IMR-90 (cell line): Measurements from ENCODE around the gene ARRDC3. TPM values are rescaled to one million over a fixed set of nuclear protein-coding genes. Genes with fewer than 3 reads are reported as not detected.
A peak's percentile ranks its signal among the peaks of the same experiment; 100 is the strongest.

ENCODE experiments used
- ATAC-seq: fragments of 200-7000 bp; cut with Tn5 transposase; 2 replicates; pipeline ENCODE4 v1.9.1; 2020; ENCODE audit warnings: low read depth, mild to moderate bottlenecking, moderate library complexity
- BruUV-seq: library from RNA; stranded (reverse); fragments of 400-500 nt; replicated peaks from 2 replicates; lab custom pipeline; 2021; lab: Mats Ljungman, UMichigan
- CTCF ChIA-PET: fragments of 300-600 bp; formaldehyde crosslinking; extraction: SDS; loops from one replicate; lab custom pipeline; 2021; ENCODE audit warnings: antibody characterized with exemption; lab: Yijun Ruan, JAX
- POLR2A ChIA-PET: fragments of 300-600 bp; sonication (Branson Sonifier 250); formaldehyde crosslinking; loops from one replicate; lab custom pipeline; 2022; ENCODE audit warnings: antibody characterized with exemption; ENCODE audit not compliant: unreplicated experiment; lab: Charles Lee
- DNase-seq: peaks from one replicate; pipeline ENCODE4 v3.0.0; 2013
- H2AFZ ChIP-seq: replicated peaks from 2 replicates; pipeline ENCODE3; 2013; ENCODE audit warnings: low read length, mild to moderate bottlenecking; ENCODE audit not compliant: poor library complexity
- H2AK5ac ChIP-seq: 2 replicates; pipeline ENCODE4 v1.6.1; 2013; ENCODE audit warnings: low read depth, low read length, inconsistent platforms
- H2AK9ac ChIP-seq: replicated peaks from 2 replicates; pipeline ENCODE3; 2013; ENCODE audit warnings: mild to moderate bottlenecking, low read depth, low read length, moderate library complexity; ENCODE audit not compliant: poor library complexity
- H2BK120ac ChIP-seq: 2 replicates; pipeline ENCODE4 v1.6.1; 2013; ENCODE audit warnings: low read depth, low read length, inconsistent platforms
- H2BK15ac ChIP-seq: 3 replicates; pipeline ENCODE4 v1.6.1; 2013; ENCODE audit warnings: low read depth, low read length, inconsistent platforms
- H2BK20ac ChIP-seq: 2 replicates; pipeline ENCODE4 v1.6.1; 2013; ENCODE audit warnings: low read depth, mild to moderate bottlenecking, inconsistent platforms, low read length, moderate library complexity
- H2BK5ac ChIP-seq: 2 replicates; pipeline ENCODE4 v1.6.1; 2013; ENCODE audit warnings: mild to moderate bottlenecking, low read depth, low read length, inconsistent platforms; ENCODE audit not compliant: poor library complexity, severe bottlenecking
- H3K14ac ChIP-seq: replicated peaks from 2 replicates; pipeline ENCODE4 v1.6.1; 2013; ENCODE audit warnings: low read depth, low read length, inconsistent platforms
- H3K18ac ChIP-seq: 2 replicates; pipeline ENCODE4 v1.6.1; 2013; ENCODE audit warnings: low read depth, low read length, control low read depth
- H3K23ac ChIP-seq: 2 replicates; pipeline ENCODE4 v1.6.1; 2013; ENCODE audit warnings: low read depth, low read length, inconsistent platforms
- H3K27ac ChIP-seq: 2 replicates; pipeline ENCODE4 v1.5.1; 2013; ENCODE audit warnings: mild to moderate bottlenecking, control low read depth, low read length; ENCODE audit not compliant: insufficient read depth
- H3K27me3 ChIP-seq: 2 replicates; pipeline ENCODE4 v1.6.1; 2013; ENCODE audit warnings: low read length; ENCODE audit not compliant: control insufficient read depth, insufficient read depth
- H3K36me3 ChIP-seq: 2 replicates; pipeline ENCODE4 v1.6.1; 2013; ENCODE audit warnings: low read length, mixed read lengths; ENCODE audit not compliant: control insufficient read depth, insufficient read depth
- H3K4ac ChIP-seq: 2 replicates; pipeline ENCODE4 v1.6.1; 2013; ENCODE audit warnings: low read depth, low read length, inconsistent platforms
- H3K4me1 ChIP-seq: 2 replicates; pipeline ENCODE4 v1.6.1; 2013; ENCODE audit warnings: low read length, mixed read lengths; ENCODE audit not compliant: control insufficient read depth, insufficient read depth
- H3K4me2 ChIP-seq: 2 replicates; pipeline ENCODE4 v1.6.1; 2013; ENCODE audit warnings: low read depth, mild to moderate bottlenecking, control low read depth, low read length, moderate library complexity
- H3K4me3 ChIP-seq: 2 replicates; pipeline ENCODE4 v1.5.1; 2013; ENCODE audit warnings: low read depth, mild to moderate bottlenecking, control low read depth, low read length, moderate library complexity; ENCODE audit not compliant: insufficient read depth
- H3K56ac ChIP-seq: 2 replicates; pipeline ENCODE4 v1.6.1; 2013; ENCODE audit warnings: low read length, inconsistent platforms; ENCODE audit not compliant: insufficient read depth; ENCODE audit errors: extremely low read depth
- H3K79me1 ChIP-seq, 2 experiments: 2 replicates each; pipeline ENCODE4 v1.6.1; 2013; ENCODE audit warnings: low read length in 2 of 2, inconsistent platforms in 1 of 2, low read depth in 1 of 2
- H3K9ac ChIP-seq: 2 replicates; pipeline ENCODE4 v1.6.1; 2013; ENCODE audit warnings: low read depth, low read length, control low read depth
- H3K9me1 ChIP-seq: 2 replicates; pipeline ENCODE4 v1.6.1; 2013; ENCODE audit warnings: low read length, inconsistent platforms; ENCODE audit not compliant: insufficient read depth
- H3K9me3 ChIP-seq: 2 replicates; pipeline ENCODE4 v1.6.1; 2013; ENCODE audit warnings: low read length; ENCODE audit not compliant: control insufficient read depth, insufficient read depth
- H4K20me1 ChIP-seq: 2 replicates; pipeline ENCODE4 v1.6.1; 2013; ENCODE audit warnings: low read length, inconsistent platforms; ENCODE audit not compliant: insufficient read depth
- H4K5ac ChIP-seq: 2 replicates; pipeline ENCODE4 v1.6.1; 2013; ENCODE audit warnings: mild to moderate bottlenecking, low read depth, low read length, control low read depth
- H4K8ac ChIP-seq, 2 experiments: 2 replicates each; pipeline ENCODE4 v1.6.1; 2013; ENCODE audit warnings: low read depth in 2 of 2, low read length in 2 of 2, control low read depth in 1 of 2, inconsistent platforms in 1 of 2
- H4K91ac ChIP-seq: 2 replicates; pipeline ENCODE4 v1.6.1; 2013; ENCODE audit warnings: low read depth, low read length, inconsistent platforms; ENCODE audit not compliant: insufficient read depth
- BHLHE40 ChIP-seq: fragments of 150-350 bp; IDR thresholded peaks from 2 replicates; pipeline ENCODE4 v1.6.1; 2016; ENCODE audit warnings: mild to moderate bottlenecking, low read depth, low read length
- CEBPB ChIP-seq: IDR thresholded peaks from 2 replicates; pipeline ENCODE4 v1.6.1; 2012; ENCODE audit warnings: low read depth, low read length, improper control_type of control experiment
- CHD1 ChIP-seq: IDR thresholded peaks from 2 replicates; pipeline ENCODE4 v1.6.1; 2012; ENCODE audit warnings: low read depth, low read length, improper control_type of control experiment
- FOS ChIP-seq: fragments of 150-350 bp; IDR thresholded peaks from 2 replicates; pipeline ENCODE4 v1.6.1; 2016; ENCODE audit warnings: low read depth, low read length
- MAFK ChIP-seq: IDR thresholded peaks from 2 replicates; pipeline ENCODE4 v1.6.1; 2012; ENCODE audit warnings: low read depth, low read length, improper control_type of control experiment
- MAZ ChIP-seq: IDR thresholded peaks from 2 replicates; pipeline ENCODE4 v1.6.1; 2012; ENCODE audit warnings: low read depth, mild to moderate bottlenecking, low read length, improper control_type of control experiment, moderate library complexity, borderline replicate concordance
- MXI1 ChIP-seq: IDR thresholded peaks from 2 replicates; pipeline ENCODE4 v1.6.1; 2012; ENCODE audit warnings: low read depth, mild to moderate bottlenecking, low read length, moderate library complexity, borderline replicate concordance
- NFE2L2 ChIP-seq: fragments of 150-350 bp; IDR thresholded peaks from 2 replicates; pipeline ENCODE4 v1.6.1; 2016; ENCODE audit warnings: low read depth, mild to moderate bottlenecking, low read length
- POLR2A ChIP-seq: IDR thresholded peaks from 2 replicates; pipeline ENCODE4 v1.6.1; 2012; ENCODE audit warnings: mild to moderate bottlenecking, low read depth, low read length
- RAD21 ChIP-seq: IDR thresholded peaks from 2 replicates; pipeline ENCODE4 v1.6.1; 2012; ENCODE audit warnings: low read length, improper control_type of control experiment
- RCOR1 ChIP-seq: IDR thresholded peaks from 2 replicates; pipeline ENCODE4 v1.6.1; 2012; ENCODE audit warnings: mild to moderate bottlenecking, low read length, improper control_type of control experiment; ENCODE audit not compliant: insufficient replicate concordance
- RFX5 ChIP-seq: IDR thresholded peaks from 2 replicates; pipeline ENCODE4 v1.8.0; 2012; ENCODE audit warnings: low read depth, mild to moderate bottlenecking, low read length, moderate library complexity
- SMC3 ChIP-seq: fragments of 150-350 bp; IDR thresholded peaks from 2 replicates; pipeline ENCODE4 v1.6.1; 2016; ENCODE audit warnings: low read depth, mild to moderate bottlenecking, antibody characterized with exemption, low read length, moderate library complexity
- WGBS, 2 experiments: methylation state at CpG; one replicate each; pipeline versions ENCODE4 v1.1.5 to v1.1.7; 2013; ENCODE audit warnings: missing lambda C conversion rate in 2 of 2; ENCODE audit not compliant: insufficient read length in 1 of 2; ENCODE audit errors: extremely low coverage in 2 of 2; 5-methylcytosine and 5-hydroxymethylcytosine counted together
- dilution Hi-C: fragments of 300-500 bp; cut with HindIII; formaldehyde crosslinking; loops from one replicate; pipeline ENCODE4 v1.14.3; 2018; ENCODE audit warnings: low sequenced_read_pairs; ENCODE audit not compliant: unreplicated experiment
- in situ Hi-C: fragments of 300-500 bp; cut with MboI; formaldehyde crosslinking; loops from 3 replicates; pipeline ENCODE4 v1.14.3; 2019; ENCODE audit warnings: low sequenced_read_pairs, inconsistent platforms, mixed read lengths
- intact Hi-C: fragments of 100-400 bp; cut with micrococcal nuclease; formaldehyde crosslinking; loops from 2 replicates; pipeline ENCODE4 v1.10.0; 2022
- polyA plus RNA-seq, 3 experiments: library from polyadenylated mRNA; depleted of rRNA; stranded (reverse); fragments of >200 nt; gene quantifications; 2 replicates each; pipeline ENCODE4 v1.2.3, GENCODE V29; 2012; ENCODE audit warnings: low replicate concordance in 1 of 3
- total RNA-seq: library from RNA; depleted of rRNA; stranded (reverse); fragments of >200 nt; gene quantifications from 2 replicates; pipeline ENCODE4 v1.2.3, GENCODE V29; 2012
- TF ChIP-seq, protein P1 (sequence below): conservative IDR thresholded peaks from 2 replicates; pipeline ENCODE4 v1.5.1; 2012; ENCODE audit warnings: mild to moderate bottlenecking, low read depth, low read length, improper control_type of control experiment
- TF ChIP-seq, protein P2 (sequence below): fragments of 150-350 bp; IDR thresholded peaks from 2 replicates; pipeline ENCODE4 v1.6.1; 2016; ENCODE audit warnings: low read depth, mild to moderate bottlenecking, low read length, moderate library complexity, borderline replicate concordance

Gene ARRDC3
- total and polyA plus RNA-seq, 2 of the 4 experiments (the other 2 are of a cell fraction), result 19.3 to 86.7 TPM

DNA sequence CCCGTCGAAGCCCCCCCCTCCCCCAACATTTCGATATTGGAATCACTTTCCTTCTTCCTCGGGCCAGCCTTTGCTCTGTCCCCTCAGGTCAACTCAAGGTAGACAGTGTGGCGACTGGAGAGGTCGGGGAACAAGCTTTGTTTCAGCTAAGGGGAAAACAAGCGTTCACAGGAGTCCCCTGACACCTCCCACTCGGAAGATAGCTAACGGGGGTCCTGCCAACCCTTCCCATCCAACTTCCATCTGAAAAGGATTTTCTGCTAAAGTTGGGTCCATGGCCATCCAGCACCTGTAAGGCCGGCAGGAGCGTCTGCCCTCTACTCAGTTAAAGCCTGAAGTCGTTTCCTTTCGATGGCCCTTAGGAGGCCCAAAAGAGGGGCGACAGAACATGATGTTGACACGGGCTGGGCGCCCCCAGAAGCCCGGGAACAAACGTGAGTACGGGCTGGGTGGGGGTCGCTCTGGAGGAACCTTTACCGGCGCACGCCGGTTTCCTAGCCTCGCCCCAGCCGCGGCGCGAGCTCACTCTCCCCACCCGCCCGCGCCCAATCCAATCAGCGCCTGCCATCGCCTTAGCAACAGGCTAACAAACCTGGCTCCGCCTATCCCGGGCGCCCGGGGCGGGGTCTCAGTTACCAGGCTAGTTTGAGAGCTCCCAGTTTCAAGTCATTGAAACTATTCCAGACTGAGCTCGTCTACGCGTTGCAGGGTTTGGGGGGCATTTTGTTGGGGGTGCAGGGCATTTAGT lies 2.5 kb downstream of the ARRDC3 start:
- Histone ChIP-seq H3K27ac (peak overlapping the region; percentile 90), H3K36me3 (peaks cover 7% of the 10 kb centered on the region), H3K79me1 (peaks cover 0 to 7% of the 10 kb centered on the region in 2 experiments; a peak in 1 of 4 replicates), H3K23ac (peak overlapping the region; percentile 81), H2BK20ac (peak overlapping the region; percentile 59; the same call in 1 of the 2 replicates), H2BK5ac (peak overlapping the region; percentile 89), H2AK5ac (peak overlapping the region; percentile 86), H3K9me3 (no peaks in the 10 kb centered on the region), H3K14ac (peak overlapping the region; percentile 95), H4K91ac (peak overlapping the region; percentile 90), H3K4me3 (peak overlapping the region; percentile 72), H3K18ac (peak overlapping the region; percentile 45), H2AFZ (peak overlapping the region; percentile 92), H3K4me1 (no peaks in the 10 kb centered on the region), H2BK15ac (peak overlapping the region; percentile 3; the same call in 1 of the 3 replicates), H3K9ac (peak overlapping the region; percentile 89), H3K4ac (peak overlapping the region; percentile 95), H2AK9ac (peak overlapping the region; percentile 99), H2BK120ac (peak overlapping the region; percentile 62), H3K9me1 (no peaks in the 10 kb centered on the region), H3K4me2 (peak overlapping the region; percentile 85), H3K27me3 (no peaks in the 10 kb centered on the region), H3K56ac (peak overlapping the region; percentile 98), H4K8ac (peak overlapping the region; percentile 55 to 88), H4K5ac (peak overlapping the region; percentile 46), H4K20me1 (peaks cover 9% of the 10 kb centered on the region)
- intact Hi-C loops, result loop anchor here (1.0 to 5.0 kb wide), 5 partner anchors 37 to 203 kb away; no protein-coding TSS in a partner anchor
- in situ Hi-C loops, result no loop called here
- CTCF ChIA-PET, result interaction anchor here (0.6 to 1.8 kb wide), 6 partner anchors 17 to 519 kb away, joined by 3 to 7 read pairs (median 4); no protein-coding TSS in a partner anchor
- WGBS, 2 experiments, result 0% methylated on average over 11 of the region's 42 CpGs; no CpG with 5 or more reads in 1 of the 2 experiments
- POLR2A ChIA-PET, result interaction anchor here (0.6 to 1.6 kb wide), 13 partner anchors 8 to 740 kb away, joined by 3 to 23 read pairs (median 6); no protein-coding TSS in a partner anchor
- dilution Hi-C loops, result no loop called here
- no TSS peak for BruUV-seq
- peak; percentile 91 for DNase-seq
- ATAC-seq, result peak; percentile 71
- TF ChIP-seq CEBPB (no peak), MXI1 (0 out of 2 replicates have a peak, but pooled peaks have one; percentile 13), MAFK (no peak), FOS (no peak), CHD1 (no peak), BHLHE40 (peak; percentile 28; the same call in 1 of the 2 replicates), MAZ (peak; percentile 52; the same call in 1 of the 2 replicates), RAD21 (no peak), POLR2A (peak; percentile 86), RFX5 (peak; percentile 92), RCOR1 (no peak), NFE2L2 (no peak), SMC3 (no peak)
- TF ChIP-seq, protein P1, sequence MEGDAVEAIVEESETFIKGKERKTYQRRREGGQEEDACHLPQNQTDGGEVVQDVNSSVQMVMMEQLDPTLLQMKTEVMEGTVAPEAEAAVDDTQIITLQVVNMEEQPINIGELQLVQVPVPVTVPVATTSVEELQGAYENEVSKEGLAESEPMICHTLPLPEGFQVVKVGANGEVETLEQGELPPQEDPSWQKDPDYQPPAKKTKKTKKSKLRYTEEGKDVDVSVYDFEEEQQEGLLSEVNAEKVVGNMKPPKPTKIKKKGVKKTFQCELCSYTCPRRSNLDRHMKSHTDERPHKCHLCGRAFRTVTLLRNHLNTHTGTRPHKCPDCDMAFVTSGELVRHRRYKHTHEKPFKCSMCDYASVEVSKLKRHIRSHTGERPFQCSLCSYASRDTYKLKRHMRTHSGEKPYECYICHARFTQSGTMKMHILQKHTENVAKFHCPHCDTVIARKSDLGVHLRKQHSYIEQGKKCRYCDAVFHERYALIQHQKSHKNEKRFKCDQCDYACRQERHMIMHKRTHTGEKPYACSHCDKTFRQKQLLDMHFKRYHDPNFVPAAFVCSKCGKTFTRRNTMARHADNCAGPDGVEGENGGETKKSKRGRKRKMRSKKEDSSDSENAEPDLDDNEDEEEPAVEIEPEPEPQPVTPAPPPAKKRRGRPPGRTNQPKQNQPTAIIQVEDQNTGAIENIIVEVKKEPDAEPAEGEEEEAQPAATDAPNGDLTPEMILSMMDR, result no peak
- TF ChIP-seq, protein P2, sequence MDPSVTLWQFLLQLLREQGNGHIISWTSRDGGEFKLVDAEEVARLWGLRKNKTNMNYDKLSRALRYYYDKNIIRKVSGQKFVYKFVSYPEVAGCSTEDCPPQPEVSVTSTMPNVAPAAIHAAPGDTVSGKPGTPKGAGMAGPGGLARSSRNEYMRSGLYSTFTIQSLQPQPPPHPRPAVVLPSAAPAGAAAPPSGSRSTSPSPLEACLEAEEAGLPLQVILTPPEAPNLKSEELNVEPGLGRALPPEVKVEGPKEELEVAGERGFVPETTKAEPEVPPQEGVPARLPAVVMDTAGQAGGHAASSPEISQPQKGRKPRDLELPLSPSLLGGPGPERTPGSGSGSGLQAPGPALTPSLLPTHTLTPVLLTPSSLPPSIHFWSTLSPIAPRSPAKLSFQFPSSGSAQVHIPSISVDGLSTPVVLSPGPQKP, result no peak
